Upper lobe of left lung (tissue), 4 donors: ENCODE results near the gene MED27.

Experiments used
- CTCF ChIP-seq, 6 experiments: fragments of 450-650 bp in 4 of 6; fragments of 200-600 bp in 2 of 6; sonication (generic) in 2 of 6; IDR thresholded peaks; one replicate each; pipeline ENCODE4 v1.5.1; 2016 to 2019; ENCODE audit warnings: antibody characterized with exemption in 6 of 6
- EP300 ChIP-seq, 4 donors: sonication (generic); formaldehyde crosslinking; IDR thresholded peaks; one replicate each; pipeline ENCODE4 v1.5.1; 2017; ENCODE audit warnings: antibody characterized with exemption in 4 of 4, control low read depth in 2 of 4
- POLR2A ChIP-seq, 4 donors: fragments of 450-650 bp; IDR thresholded peaks; one replicate each; pipeline ENCODE4 v1.5.1; 2016 to 2017; ENCODE audit warnings: antibody characterized with exemption in 4 of 4, mild to moderate bottlenecking in 2 of 4
- POLR2AphosphoS5 ChIP-seq, 2 donors: sonication (generic); formaldehyde crosslinking; IDR thresholded peaks; one replicate each; pipeline ENCODE4 v1.5.1; 2017; ENCODE audit warnings: antibody characterized with exemption in 2 of 2

DNA sequence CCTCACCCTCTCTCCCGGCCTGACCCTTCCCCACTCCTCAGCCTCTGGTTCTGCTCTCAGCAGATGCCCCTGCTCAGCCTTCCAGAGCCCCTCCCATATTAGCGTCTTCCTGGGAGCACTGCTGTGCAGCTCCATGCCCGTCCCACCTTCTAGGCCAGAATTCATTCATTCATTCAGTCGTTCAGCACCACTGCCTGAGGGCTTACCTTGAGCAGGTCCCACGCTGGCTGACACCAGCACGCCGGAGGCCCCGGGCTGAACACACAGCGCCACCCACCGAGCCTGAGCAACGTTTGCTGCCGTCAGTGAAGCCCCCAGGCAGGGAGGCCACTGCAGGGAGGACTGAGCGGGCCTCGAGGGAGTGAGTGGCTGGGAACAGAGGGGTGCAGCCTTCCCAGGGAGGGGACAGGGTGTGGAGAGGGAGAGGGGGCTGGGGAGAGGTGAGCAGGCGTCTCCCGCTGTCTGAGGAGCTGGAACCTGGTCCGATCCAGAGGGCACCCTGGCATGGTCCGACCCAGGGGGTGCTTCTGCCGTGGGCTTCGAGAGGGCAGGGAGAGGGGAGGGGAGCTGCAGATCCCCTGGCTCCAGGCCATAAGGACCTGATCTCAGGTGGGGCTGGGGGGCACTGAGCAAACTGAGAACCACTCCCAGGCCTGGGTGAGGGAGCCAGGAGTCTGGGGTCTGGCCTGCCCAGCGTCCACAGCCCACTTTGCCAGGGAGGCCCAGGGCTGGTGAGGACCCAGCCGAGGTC lies 241.0 kb downstream of the MED27 start:
- TF ChIP-seq POLR2A (IDR thresholded peaks at IDR 0.05) (no peak), CTCF (IDR thresholded peaks at IDR 0.05) (peak in 1 of 6 experiments; percentile 9), EP300 (IDR thresholded peaks at IDR 0.05) (no peak), POLR2AphosphoS5 (IDR thresholded peaks at IDR 0.05) (no peak)
